ENCODE measurements around the gene ALPL. TPM values are rescaled to one million over a fixed set of nuclear protein-coding genes. Genes with fewer than 3 reads are reported as not detected.

ALPL gene
- total RNA-seq, 1 experiment from 2014 or later, result 4.8 TPM

DNA sequence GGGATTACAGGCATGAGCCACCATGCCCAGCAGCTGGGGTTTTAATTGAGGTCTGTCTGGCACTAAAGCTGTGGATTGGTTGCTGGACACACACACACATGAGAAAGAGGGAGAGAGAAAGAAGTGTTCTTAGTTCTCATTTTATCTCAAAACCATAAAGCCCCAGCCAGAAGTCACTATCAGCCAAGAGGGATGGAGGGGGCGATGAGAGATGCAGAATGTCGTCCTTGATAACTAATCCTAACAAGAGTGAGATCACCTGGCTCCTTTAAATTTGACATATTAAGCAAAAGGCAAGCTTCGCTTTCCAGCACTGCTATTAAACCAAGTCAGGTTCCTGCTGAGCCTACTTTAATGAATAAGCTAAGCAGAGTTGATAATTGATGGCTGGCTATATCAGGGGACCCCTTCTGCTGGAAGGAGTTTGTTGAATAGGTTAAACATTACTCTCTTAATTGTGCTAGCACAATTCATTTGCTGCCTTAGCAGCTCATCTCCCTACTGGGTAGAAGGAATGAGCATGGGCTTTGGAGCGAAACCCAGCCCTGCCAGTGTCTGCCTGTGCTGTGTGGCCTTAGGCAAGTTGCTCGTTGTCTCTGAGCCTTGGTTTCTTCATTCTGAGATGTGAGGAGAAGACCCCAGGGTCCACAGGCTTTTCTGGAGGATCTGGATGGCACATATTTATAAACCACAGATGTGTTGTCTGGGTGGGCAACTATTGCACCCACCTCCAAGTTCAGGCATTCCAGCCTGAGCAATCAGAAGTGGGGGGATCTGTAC, 50.8 kb downstream of the ALPL start:
- Histone ChIP-seq H3K36me3 (ENCODE audit: insufficient read depth, low read length, poor library complexity, severe bottlenecking) (no peaks in the 10 kb centered on the region), H3K27me3 (replicated peaks; ENCODE audit: insufficient read depth, low read depth, low read length, poor library complexity) (no peaks in the 10 kb centered on the region), H3K27ac (ENCODE audit: low read depth, low read length, poor library complexity, severe bottlenecking) (no peak overlapping the region), H3K4me3 (ENCODE audit: low read depth, low read length, poor library complexity, severe bottlenecking) (no peak overlapping the region), H3K4me1 (ENCODE audit: insufficient read depth, low read length, poor library complexity, severe bottlenecking) (peaks cover 24% of the 10 kb centered on the region), H3K9me3 (ENCODE audit: low read depth, low read length, poor library complexity, severe bottlenecking) (no peaks in the 10 kb centered on the region)
- intact Hi-C loops (cut with micrococcal nuclease; ENCODE audit: unreplicated experiment), result no loop called here
- POLR2A ChIA-PET (ENCODE audit: low non-redundant PET), result no interaction called here
- BruUV-seq (replicated peaks), result no TSS peak
- CTCF ChIA-PET, result no interaction called here
- DNase-seq (ENCODE audit: low spot score), result no peak
- TF ChIP-seq, protein P1, sequence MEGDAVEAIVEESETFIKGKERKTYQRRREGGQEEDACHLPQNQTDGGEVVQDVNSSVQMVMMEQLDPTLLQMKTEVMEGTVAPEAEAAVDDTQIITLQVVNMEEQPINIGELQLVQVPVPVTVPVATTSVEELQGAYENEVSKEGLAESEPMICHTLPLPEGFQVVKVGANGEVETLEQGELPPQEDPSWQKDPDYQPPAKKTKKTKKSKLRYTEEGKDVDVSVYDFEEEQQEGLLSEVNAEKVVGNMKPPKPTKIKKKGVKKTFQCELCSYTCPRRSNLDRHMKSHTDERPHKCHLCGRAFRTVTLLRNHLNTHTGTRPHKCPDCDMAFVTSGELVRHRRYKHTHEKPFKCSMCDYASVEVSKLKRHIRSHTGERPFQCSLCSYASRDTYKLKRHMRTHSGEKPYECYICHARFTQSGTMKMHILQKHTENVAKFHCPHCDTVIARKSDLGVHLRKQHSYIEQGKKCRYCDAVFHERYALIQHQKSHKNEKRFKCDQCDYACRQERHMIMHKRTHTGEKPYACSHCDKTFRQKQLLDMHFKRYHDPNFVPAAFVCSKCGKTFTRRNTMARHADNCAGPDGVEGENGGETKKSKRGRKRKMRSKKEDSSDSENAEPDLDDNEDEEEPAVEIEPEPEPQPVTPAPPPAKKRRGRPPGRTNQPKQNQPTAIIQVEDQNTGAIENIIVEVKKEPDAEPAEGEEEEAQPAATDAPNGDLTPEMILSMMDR (conservative IDR thresholded peaks at IDR 0.05; ENCODE audit: low read depth, low read length), result no peak
- no peak for TF ChIP-seq EZH2 (IDR thresholded peaks at IDR 0.05; ENCODE audit: borderline replicate concordance, low read depth, low read length, poor library complexity, severe bottlenecking)

DNA sequence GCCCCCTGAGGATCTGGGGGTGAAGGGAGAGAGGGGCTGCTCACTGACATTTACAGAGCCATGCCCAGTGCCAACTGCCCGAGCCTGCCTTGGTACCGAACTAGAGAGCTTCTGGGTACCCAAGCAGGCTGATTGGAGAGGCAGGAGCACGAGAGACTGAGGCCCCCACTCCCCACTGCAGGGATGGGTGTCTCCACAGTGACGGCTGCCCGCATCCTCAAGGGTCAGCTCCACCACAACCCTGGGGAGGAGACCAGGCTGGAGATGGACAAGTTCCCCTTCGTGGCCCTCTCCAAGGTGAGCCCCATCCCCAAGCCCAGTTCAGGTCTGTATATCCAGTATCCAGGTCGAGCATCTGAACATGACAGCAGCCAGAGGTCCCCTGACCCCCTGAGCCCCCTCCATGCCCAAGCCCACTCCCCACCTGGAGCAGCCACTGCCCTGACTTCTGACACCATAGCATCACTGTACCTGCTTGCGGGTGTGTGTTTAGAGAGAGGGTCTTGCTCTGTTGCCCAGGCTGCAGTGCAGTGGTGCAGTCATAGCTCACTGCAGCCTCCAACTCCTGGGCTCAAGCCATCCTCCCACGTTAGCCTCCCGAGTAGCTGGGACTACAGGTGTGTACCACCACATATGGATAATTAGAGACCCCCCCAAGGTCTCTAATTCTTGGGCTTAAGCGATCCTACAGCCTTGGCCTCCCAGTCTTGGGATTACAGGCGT, 51.9 kb downstream of the ALPL start:
- BruUV-seq (replicated peaks), result no TSS peak
- H3K4me3 ChIP-seq (ENCODE audit: low read depth, low read length, poor library complexity, severe bottlenecking), result no peak overlapping the region
- no peaks in the 10 kb centered on the region for H3K9me3 ChIP-seq (ENCODE audit: low read depth, low read length, poor library complexity, severe bottlenecking)
- POLR2A ChIA-PET (ENCODE audit: low non-redundant PET), result no interaction called here
- no peak for TF ChIP-seq EZH2 (IDR thresholded peaks at IDR 0.05; ENCODE audit: borderline replicate concordance, low read depth, low read length, poor library complexity, severe bottlenecking)
- TF ChIP-seq, protein P1 (conservative IDR thresholded peaks at IDR 0.05; ENCODE audit: low read depth, low read length), result no peak
- no peak for DNase-seq (ENCODE audit: low spot score)
- no peaks in the 10 kb centered on the region for H3K36me3 ChIP-seq (ENCODE audit: insufficient read depth, low read length, poor library complexity, severe bottlenecking)
- no peak overlapping the region for H3K27ac ChIP-seq (ENCODE audit: low read depth, low read length, poor library complexity, severe bottlenecking)
- intact Hi-C loops (cut with micrococcal nuclease; ENCODE audit: unreplicated experiment), result no loop called here
- CTCF ChIA-PET, result no interaction called here
- peaks cover 24% of the 10 kb centered on the region for H3K4me1 ChIP-seq (ENCODE audit: insufficient read depth, low read length, poor library complexity, severe bottlenecking)
- no peaks in the 10 kb centered on the region for H3K27me3 ChIP-seq (replicated peaks; ENCODE audit: insufficient read depth, low read depth, low read length, poor library complexity)

DNA sequence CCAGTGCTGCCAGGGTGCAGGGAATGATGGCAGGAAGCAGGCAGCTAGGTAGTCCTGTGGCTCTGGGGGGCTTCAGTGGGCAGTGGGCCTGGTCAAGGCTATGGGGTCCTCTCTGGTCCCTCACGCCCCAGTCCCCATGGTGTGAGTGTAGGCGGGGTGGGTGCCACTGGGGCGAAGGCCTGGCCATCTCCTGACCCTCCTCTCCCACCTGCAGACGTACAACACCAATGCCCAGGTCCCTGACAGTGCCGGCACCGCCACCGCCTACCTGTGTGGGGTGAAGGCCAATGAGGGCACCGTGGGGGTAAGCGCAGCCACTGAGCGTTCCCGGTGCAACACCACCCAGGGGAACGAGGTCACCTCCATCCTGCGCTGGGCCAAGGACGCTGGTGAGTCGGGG, 53.7 kb downstream of the ALPL start:
- ChIA-PET POLR2A (ENCODE audit: low non-redundant PET) (no interaction called here), CTCF (no interaction called here)
- Histone ChIP-seq H3K27ac (ENCODE audit: low read depth, low read length, poor library complexity, severe bottlenecking) (no peak overlapping the region), H3K4me3 (ENCODE audit: low read depth, low read length, poor library complexity, severe bottlenecking) (no peak overlapping the region), H3K4me1 (ENCODE audit: insufficient read depth, low read length, poor library complexity, severe bottlenecking) (peaks cover 24% of the 10 kb centered on the region), H3K9me3 (ENCODE audit: low read depth, low read length, poor library complexity, severe bottlenecking) (no peaks in the 10 kb centered on the region), H3K36me3 (ENCODE audit: insufficient read depth, low read length, poor library complexity, severe bottlenecking) (no peaks in the 10 kb centered on the region), H3K27me3 (replicated peaks; ENCODE audit: insufficient read depth, low read depth, low read length, poor library complexity) (no peaks in the 10 kb centered on the region)
- intact Hi-C loops (cut with micrococcal nuclease; ENCODE audit: unreplicated experiment), result no loop called here
- DNase-seq (ENCODE audit: low spot score), result no peak
- no peak for TF ChIP-seq EZH2 (IDR thresholded peaks at IDR 0.05; ENCODE audit: borderline replicate concordance, low read depth, low read length, poor library complexity, severe bottlenecking)
- TF ChIP-seq, protein P1 (conservative IDR thresholded peaks at IDR 0.05; ENCODE audit: low read depth, low read length), result no peak
- no TSS peak for BruUV-seq (replicated peaks)
